Upper lobe of left lung (tissue), 4 donors: ENCODE results near the gene TRPM2.

Experiments
- EP300 ChIP-seq, 4 donors: sonication (generic); formaldehyde crosslinking; IDR thresholded peaks; one replicate each; pipeline ENCODE4 v1.5.1; 2017; ENCODE audit warnings: antibody characterized with exemption in 4 of 4, control low read depth in 2 of 4
- POLR2A ChIP-seq, 4 donors: fragments of 450-650 bp; IDR thresholded peaks; one replicate each; pipeline ENCODE4 v1.5.1; 2016 to 2017; ENCODE audit warnings: antibody characterized with exemption in 4 of 4, mild to moderate bottlenecking in 2 of 4
- POLR2AphosphoS5 ChIP-seq, 2 donors: sonication (generic); formaldehyde crosslinking; IDR thresholded peaks; one replicate each; pipeline ENCODE4 v1.5.1; 2017; ENCODE audit warnings: antibody characterized with exemption in 2 of 2
- TF ChIP-seq, protein P1 (sequence below), 6 experiments: fragments of 450-650 bp in 4 of 6; fragments of 200-600 bp in 2 of 6; sonication (generic) in 2 of 6; IDR thresholded peaks; one replicate each; pipeline ENCODE4 v1.5.1; 2016 to 2019; ENCODE audit warnings: antibody characterized with exemption in 6 of 6

DNA sequence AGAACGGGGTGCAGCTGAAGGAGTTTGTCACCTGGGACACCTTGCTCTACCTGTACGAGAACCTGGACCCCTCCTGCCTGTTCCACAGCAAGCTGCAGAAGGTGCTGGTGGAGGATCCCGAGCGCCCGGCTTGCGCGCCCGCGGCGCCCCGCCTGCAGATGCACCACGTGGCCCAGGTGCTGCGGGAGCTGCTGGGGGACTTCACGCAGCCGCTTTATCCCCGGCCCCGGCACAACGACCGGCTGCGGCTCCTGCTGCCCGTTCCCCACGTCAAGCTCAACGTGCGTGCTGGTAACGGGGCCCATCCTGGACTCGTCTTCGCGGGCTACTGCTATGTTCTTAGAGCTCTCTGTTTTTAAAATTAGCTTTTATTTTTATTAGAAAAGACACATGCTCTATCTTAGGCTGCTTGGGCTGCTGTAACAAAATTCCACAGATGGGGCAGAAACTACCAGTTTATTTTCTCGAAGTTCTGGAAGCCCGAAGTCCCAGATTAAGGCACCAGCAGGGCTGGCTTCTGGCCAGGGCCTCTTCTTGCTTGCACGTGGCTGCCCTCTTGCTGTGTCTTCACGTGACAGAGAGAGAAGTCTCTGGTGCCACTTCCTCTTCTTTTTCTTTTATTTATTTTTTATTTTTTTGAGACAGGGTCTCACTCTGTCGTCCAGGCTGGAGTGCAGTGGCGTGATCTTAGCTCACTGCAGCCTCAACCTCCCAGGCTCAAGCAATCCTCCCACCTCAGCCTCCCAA, 38.1 kb downstream of the TRPM2 start:
- TF ChIP-seq POLR2A (IDR thresholded peaks at IDR 0.05): no peak
- no peak for TF ChIP-seq POLR2AphosphoS5 (IDR thresholded peaks at IDR 0.05)
- TF ChIP-seq, protein P1, sequence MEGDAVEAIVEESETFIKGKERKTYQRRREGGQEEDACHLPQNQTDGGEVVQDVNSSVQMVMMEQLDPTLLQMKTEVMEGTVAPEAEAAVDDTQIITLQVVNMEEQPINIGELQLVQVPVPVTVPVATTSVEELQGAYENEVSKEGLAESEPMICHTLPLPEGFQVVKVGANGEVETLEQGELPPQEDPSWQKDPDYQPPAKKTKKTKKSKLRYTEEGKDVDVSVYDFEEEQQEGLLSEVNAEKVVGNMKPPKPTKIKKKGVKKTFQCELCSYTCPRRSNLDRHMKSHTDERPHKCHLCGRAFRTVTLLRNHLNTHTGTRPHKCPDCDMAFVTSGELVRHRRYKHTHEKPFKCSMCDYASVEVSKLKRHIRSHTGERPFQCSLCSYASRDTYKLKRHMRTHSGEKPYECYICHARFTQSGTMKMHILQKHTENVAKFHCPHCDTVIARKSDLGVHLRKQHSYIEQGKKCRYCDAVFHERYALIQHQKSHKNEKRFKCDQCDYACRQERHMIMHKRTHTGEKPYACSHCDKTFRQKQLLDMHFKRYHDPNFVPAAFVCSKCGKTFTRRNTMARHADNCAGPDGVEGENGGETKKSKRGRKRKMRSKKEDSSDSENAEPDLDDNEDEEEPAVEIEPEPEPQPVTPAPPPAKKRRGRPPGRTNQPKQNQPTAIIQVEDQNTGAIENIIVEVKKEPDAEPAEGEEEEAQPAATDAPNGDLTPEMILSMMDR (IDR thresholded peaks at IDR 0.05): no peak
- TF ChIP-seq EP300 (IDR thresholded peaks at IDR 0.05): no peak
